Uterus (tissue), 2 donors: ENCODE data around the gene HTT.

Experiments used
- CTCF ChIP-seq, 4 experiments: fragments of 200-600 bp in 2 of 4; fragments of 450-650 bp in 2 of 4; sonication (generic) in 2 of 4; IDR thresholded peaks; one replicate each; pipeline ENCODE4 v1.5.1; 2016 to 2019; ENCODE audit warnings: antibody characterized with exemption in 4 of 4, mild to moderate bottlenecking in 2 of 4, moderate library complexity in 1 of 4
- POLR2A ChIP-seq, 2 donors: fragments of 450-650 bp; IDR thresholded peaks; one replicate each; pipeline ENCODE4 v1.6.1; 2016; ENCODE audit warnings: antibody characterized with exemption in 2 of 2, mild to moderate bottlenecking in 1 of 2, moderate library complexity in 1 of 2

- TF ChIP-seq CTCF (IDR thresholded peaks at IDR 0.05): no peak
- TF ChIP-seq POLR2A (IDR thresholded peaks at IDR 0.05): no peak
These were observed 53.6 kb downstream of the HTT start for GRCh38 chr4:3128058-3128457.
